Liver (tissue), 9 donors: Measurements from ENCODE around the gene CIZ1. TPM values are rescaled to one million over a fixed set of nuclear protein-coding genes. Genes with fewer than 3 reads are reported as not detected.
"Not testable (repeated sequence)": the region's sequence is repeated elsewhere in the genome, so short reads cannot be mapped to it uniquely, and the experiment has no call there.

ENCODE experiments used
- DNase-seq: peaks from one replicate; pipeline ENCODE4 v3.0.0-alpha.2; 2017; ENCODE audit warnings: low spot score
- H3K27ac ChIP-seq, 2 donors: one replicate each; pipeline ENCODE4 v1.7.0; 2013; ENCODE audit warnings: inconsistent platforms in 2 of 2, low read length in 2 of 2, control low read depth in 1 of 2, low read depth in 1 of 2, mild to moderate bottlenecking in 1 of 2
- H3K27me3 ChIP-seq, 4 donors: one replicate each; pipeline versions ENCODE4 v1.6.1 to v1.7.0; 2013; ENCODE audit warnings: low read length in 3 of 4, inconsistent platforms in 1 of 4, mild to moderate bottlenecking in 1 of 4, moderate library complexity in 1 of 4; ENCODE audit not compliant: control insufficient read depth in 4 of 4, insufficient read depth in 4 of 4
- H3K36me3 ChIP-seq, 4 donors: one replicate each; pipeline versions ENCODE4 v1.6.1 to v1.7.0; 2013; ENCODE audit warnings: low read length in 3 of 4, mild to moderate bottlenecking in 3 of 4, low read depth in 1 of 4, moderate library complexity in 1 of 4; ENCODE audit not compliant: control insufficient read depth in 4 of 4, insufficient read depth in 3 of 4
- H3K4me1 ChIP-seq, 4 donors: one replicate each; pipeline versions ENCODE4 v1.6.1 to v1.7.0; 2013; ENCODE audit warnings: low read length in 3 of 4, mild to moderate bottlenecking in 3 of 4, moderate library complexity in 1 of 4; ENCODE audit not compliant: control insufficient read depth in 4 of 4, insufficient read depth in 4 of 4
- H3K4me3 ChIP-seq, 3 donors: one replicate each; pipeline versions ENCODE4 v1.6.1 to v1.7.0; 2013; ENCODE audit warnings: low read length in 3 of 3, control low read depth in 1 of 3, low read depth in 1 of 3, mild to moderate bottlenecking in 1 of 3
- H3K9ac ChIP-seq, 2 donors: one replicate each; pipeline ENCODE4 v1.7.0; 2013; ENCODE audit warnings: low read length in 2 of 2, mild to moderate bottlenecking in 2 of 2, moderate library complexity in 2 of 2, control low read depth in 1 of 2, low read depth in 1 of 2
- H3K9me3 ChIP-seq, 4 donors: one replicate each; pipeline versions ENCODE4 v1.6.1 to v1.7.0; 2013; ENCODE audit warnings: low read length in 3 of 4; ENCODE audit not compliant: control insufficient read depth in 4 of 4
- ATF3 ChIP-seq: IDR thresholded peaks from 2 replicates; pipeline ENCODE4 v1.6.1; 2016; ENCODE audit warnings: antibody characterized with exemption
- CTCF ChIP-seq: fragments of 150-350 bp; IDR thresholded peaks from 2 replicates; pipeline ENCODE4 v1.5.1; 2017; ENCODE audit warnings: improper control_type of control experiment, low read depth, low read length; ENCODE audit not compliant: missing input control
- EGR1 ChIP-seq, 2 donors: IDR thresholded peaks; 2 replicates each; pipeline ENCODE4 v1.6.1; 2016 to 2018; ENCODE audit warnings: antibody characterized with exemption in 2 of 2, low read depth in 2 of 2
- FOXA1 ChIP-seq: IDR thresholded peaks from 2 replicates; pipeline ENCODE4 v1.6.1; 2016; ENCODE audit warnings: antibody characterized with exemption
- FOXA2 ChIP-seq: IDR thresholded peaks from 2 replicates; pipeline ENCODE4 v1.6.1; 2016; ENCODE audit warnings: antibody characterized with exemption
- GABPA ChIP-seq, 2 donors: IDR thresholded peaks in 1 of 2; conservative IDR thresholded peaks in 1 of 2; 2 replicates each; pipeline ENCODE4 v1.6.1; 2016; ENCODE audit warnings: antibody characterized with exemption in 2 of 2, mild to moderate bottlenecking in 1 of 2, moderate library complexity in 1 of 2
- HNF4A ChIP-seq, 2 donors: conservative IDR thresholded peaks; 2 replicates each; pipeline ENCODE4 v1.6.1; 2016; ENCODE audit warnings: antibody characterized with exemption in 2 of 2, mild to moderate bottlenecking in 2 of 2
- HNF4G ChIP-seq: IDR thresholded peaks from 2 replicates; pipeline ENCODE4 v1.6.1; 2016; ENCODE audit warnings: antibody characterized with exemption
- JUND ChIP-seq, 2 donors: IDR thresholded peaks; 2 replicates each; pipeline ENCODE4 v1.6.1; 2016; ENCODE audit warnings: antibody characterized with exemption in 2 of 2
- MAX ChIP-seq: IDR thresholded peaks from 2 replicates; pipeline ENCODE4 v1.6.1; 2016; ENCODE audit warnings: antibody characterized with exemption
- NR2F2 ChIP-seq: IDR thresholded peaks from 2 replicates; pipeline ENCODE4 v1.6.1; 2016; ENCODE audit warnings: antibody characterized with exemption
- RAD21 ChIP-seq, 2 donors: IDR thresholded peaks; 2 replicates each; pipeline ENCODE4 v1.6.1; 2016; ENCODE audit warnings: antibody characterized with exemption in 2 of 2, mild to moderate bottlenecking in 2 of 2
- RXRA ChIP-seq, 2 donors: IDR thresholded peaks; 2 replicates each; pipeline ENCODE4 v1.6.1; 2017 to 2018; ENCODE audit warnings: antibody characterized with exemption in 2 of 2, mild to moderate bottlenecking in 1 of 2
- SP1 ChIP-seq: IDR thresholded peaks from 2 replicates; pipeline ENCODE4 v1.6.1; 2018; ENCODE audit warnings: antibody characterized with exemption, mild to moderate bottlenecking
- TAF1 ChIP-seq: conservative IDR thresholded peaks from 2 replicates; pipeline ENCODE4 v1.6.1; 2016; ENCODE audit warnings: antibody characterized with exemption, mild to moderate bottlenecking
- YY1 ChIP-seq: IDR thresholded peaks from 2 replicates; pipeline ENCODE4 v1.6.1; 2016; ENCODE audit warnings: antibody characterized with exemption, mild to moderate bottlenecking
- WGBS: extraction: QIAGEN DNeasy Blood & Tissue Kit; methylation state at CpG from one replicate; pipeline ENCODE4 v1.1.7; 2013; 5-methylcytosine and 5-hydroxymethylcytosine counted together
- polyA plus RNA-seq, 2 donors: library from polyadenylated mRNA; stranded (reverse) in 1 of 2; unstranded in 1 of 2; fragments of 200-250 nt in 1 of 2; fragments of >200 nt in 1 of 2; fragmentation: Nextera tagmentation in 1 of 2; extraction: Ambion mirVana in 1 of 2; gene quantifications; one replicate each; pipeline versions ENCODE4 v1.2.1 to v1.2.3, GENCODE V29; 2013 to 2015
- total RNA-seq, 2 donors: library from RNA; depleted of rRNA; stranded (reverse); fragments of >200 nt; gene quantifications; one replicate each; pipeline ENCODE4 v1.2.3, GENCODE V29; 2014
- TF ChIP-seq, protein P1 (sequence below): IDR thresholded peaks from 2 replicates; pipeline ENCODE4 v1.6.1; 2016; ENCODE audit warnings: antibody characterized with exemption, mild to moderate bottlenecking
- TF ChIP-seq, protein P2 (sequence below): IDR thresholded peaks from 2 replicates; pipeline ENCODE4 v1.6.1; 2016; ENCODE audit warnings: antibody characterized with exemption
- donor health status: healthy.
- donor health status: healthy.
- donor health status: healthy.
- donor health status: healthy.
- donor health status: healthy.

CIZ1 gene
- total and polyA plus RNA-seq, 4 donors, result 12.5 to 15.5 (median 13.7) TPM

DNA sequence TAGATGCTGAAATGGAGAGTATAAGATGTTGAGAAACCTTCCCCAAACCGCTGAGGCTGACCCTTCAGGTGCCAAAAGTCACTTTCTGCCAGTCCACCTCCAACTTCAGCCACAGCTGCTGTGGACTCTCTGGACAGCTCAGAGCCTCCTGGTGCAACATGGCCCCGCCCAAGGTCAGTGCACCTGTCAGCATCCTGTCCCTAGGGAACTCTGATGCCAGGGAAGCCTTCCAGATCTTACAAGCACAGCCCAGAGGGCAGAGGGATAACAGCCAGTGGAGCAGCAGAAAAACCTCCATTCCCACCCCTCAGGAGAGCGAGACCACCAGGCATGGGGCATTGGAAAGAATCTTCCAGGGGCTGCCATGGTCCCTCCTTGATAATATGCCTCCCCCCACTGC lies 53.4 kb downstream of the CIZ1 start:
- H3K27ac ChIP-seq, result no peak overlapping the region
- no peak for TF ChIP-seq CTCF
- no peaks in the 10 kb centered on the region for H3K27me3 ChIP-seq
- no peaks in the 10 kb centered on the region for H3K36me3 ChIP-seq
- H3K4me3 ChIP-seq, result no peak overlapping the region
- no peaks in the 10 kb centered on the region for H3K4me1 ChIP-seq
- no peak overlapping the region for H3K9ac ChIP-seq
- H3K9me3 ChIP-seq, result no peaks in the 10 kb centered on the region
- WGBS, result 80% methylated on average over 3 of the region's 3 CpGs
- no peak for DNase-seq

DNA sequence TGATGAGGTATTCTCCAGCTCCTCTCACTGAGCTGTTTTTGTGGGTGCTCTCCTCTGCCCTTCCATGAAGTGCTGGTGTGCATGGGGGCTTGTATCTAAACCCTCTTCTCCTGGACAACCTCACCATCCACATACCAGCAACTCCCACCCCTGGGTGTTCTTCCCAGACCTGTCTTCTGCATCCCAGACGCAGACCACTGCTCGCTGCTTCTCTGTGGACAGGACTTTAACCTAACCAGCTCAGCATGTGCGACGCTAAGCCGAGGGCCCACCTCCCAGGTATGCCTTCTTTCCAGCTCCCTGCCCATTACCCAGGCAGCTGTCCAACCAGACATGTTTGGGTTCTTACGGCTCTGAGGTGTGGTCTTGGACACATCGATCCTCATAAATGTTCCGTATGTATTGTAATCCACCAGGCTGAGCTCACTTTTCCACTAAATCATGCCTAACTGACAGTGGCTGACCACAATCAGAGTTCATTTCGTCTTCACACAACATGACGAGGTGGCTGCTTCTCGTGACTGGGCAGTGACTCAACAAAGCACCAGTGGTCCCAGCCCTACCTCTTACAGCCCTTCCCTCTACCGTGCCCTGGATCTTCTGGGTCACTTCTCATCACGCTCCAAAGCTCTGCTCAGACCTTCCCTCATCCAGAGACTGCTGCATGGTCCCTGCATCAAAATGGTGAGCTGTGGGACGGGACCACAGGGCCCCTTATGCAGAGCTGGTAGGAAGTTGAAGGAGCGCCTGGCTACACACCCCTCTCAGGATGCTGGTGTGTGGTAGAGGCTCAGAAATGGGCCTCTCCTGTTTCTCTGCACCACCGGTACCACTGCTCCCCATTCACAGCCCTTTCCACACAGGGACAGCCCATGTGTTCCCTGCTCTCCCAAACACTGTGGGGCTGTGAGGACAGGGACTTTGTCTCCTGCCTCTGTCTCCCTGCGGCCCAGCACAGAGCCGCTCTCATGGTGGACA lies 54.3 kb downstream of the CIZ1 start:
- Histone ChIP-seq H3K4me3 (no peak overlapping the region), H3K9ac (no peak overlapping the region), H3K9me3 (no peaks in the 10 kb centered on the region), H3K27me3 (no peaks in the 10 kb centered on the region), H3K27ac (no peak overlapping the region), H3K36me3 (no peaks in the 10 kb centered on the region), H3K4me1 (no peaks in the 10 kb centered on the region)
- DNase-seq, result no peak
- WGBS, result 93% methylated on average over 18 of the region's 18 CpGs
- TF ChIP-seq NR2F2 (no peak), RAD21 (IDR thresholded peaks at IDR 0.05) (no peak), EGR1 (IDR thresholded peaks at IDR 0.05; ENCODE audit: low read depth in 2 of 2) (no peak), HNF4A (conservative IDR thresholded peaks at IDR 0.05) (no peak), YY1 (no peak), FOXA2 (no peak), MAX (no peak), JUND (IDR thresholded peaks at IDR 0.05) (no peak), RXRA (IDR thresholded peaks at IDR 0.05) (no peak), GABPA (IDR thresholded peaks at IDR 0.05 in 1 of 2, conservative IDR thresholded peaks at IDR 0.05 in 1 of 2) (no peak), FOXA1 (no peak), TAF1 (no peak), ATF3 (no peak), SP1 (no peak), HNF4G (no peak), CTCF (no peak)
- TF ChIP-seq, protein P1, sequence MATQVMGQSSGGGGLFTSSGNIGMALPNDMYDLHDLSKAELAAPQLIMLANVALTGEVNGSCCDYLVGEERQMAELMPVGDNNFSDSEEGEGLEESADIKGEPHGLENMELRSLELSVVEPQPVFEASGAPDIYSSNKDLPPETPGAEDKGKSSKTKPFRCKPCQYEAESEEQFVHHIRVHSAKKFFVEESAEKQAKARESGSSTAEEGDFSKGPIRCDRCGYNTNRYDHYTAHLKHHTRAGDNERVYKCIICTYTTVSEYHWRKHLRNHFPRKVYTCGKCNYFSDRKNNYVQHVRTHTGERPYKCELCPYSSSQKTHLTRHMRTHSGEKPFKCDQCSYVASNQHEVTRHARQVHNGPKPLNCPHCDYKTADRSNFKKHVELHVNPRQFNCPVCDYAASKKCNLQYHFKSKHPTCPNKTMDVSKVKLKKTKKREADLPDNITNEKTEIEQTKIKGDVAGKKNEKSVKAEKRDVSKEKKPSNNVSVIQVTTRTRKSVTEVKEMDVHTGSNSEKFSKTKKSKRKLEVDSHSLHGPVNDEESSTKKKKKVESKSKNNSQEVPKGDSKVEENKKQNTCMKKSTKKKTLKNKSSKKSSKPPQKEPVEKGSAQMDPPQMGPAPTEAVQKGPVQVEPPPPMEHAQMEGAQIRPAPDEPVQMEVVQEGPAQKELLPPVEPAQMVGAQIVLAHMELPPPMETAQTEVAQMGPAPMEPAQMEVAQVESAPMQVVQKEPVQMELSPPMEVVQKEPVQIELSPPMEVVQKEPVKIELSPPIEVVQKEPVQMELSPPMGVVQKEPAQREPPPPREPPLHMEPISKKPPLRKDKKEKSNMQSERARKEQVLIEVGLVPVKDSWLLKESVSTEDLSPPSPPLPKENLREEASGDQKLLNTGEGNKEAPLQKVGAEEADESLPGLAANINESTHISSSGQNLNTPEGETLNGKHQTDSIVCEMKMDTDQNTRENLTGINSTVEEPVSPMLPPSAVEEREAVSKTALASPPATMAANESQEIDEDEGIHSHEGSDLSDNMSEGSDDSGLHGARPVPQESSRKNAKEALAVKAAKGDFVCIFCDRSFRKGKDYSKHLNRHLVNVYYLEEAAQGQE, result no peak
- TF ChIP-seq, protein P2, sequence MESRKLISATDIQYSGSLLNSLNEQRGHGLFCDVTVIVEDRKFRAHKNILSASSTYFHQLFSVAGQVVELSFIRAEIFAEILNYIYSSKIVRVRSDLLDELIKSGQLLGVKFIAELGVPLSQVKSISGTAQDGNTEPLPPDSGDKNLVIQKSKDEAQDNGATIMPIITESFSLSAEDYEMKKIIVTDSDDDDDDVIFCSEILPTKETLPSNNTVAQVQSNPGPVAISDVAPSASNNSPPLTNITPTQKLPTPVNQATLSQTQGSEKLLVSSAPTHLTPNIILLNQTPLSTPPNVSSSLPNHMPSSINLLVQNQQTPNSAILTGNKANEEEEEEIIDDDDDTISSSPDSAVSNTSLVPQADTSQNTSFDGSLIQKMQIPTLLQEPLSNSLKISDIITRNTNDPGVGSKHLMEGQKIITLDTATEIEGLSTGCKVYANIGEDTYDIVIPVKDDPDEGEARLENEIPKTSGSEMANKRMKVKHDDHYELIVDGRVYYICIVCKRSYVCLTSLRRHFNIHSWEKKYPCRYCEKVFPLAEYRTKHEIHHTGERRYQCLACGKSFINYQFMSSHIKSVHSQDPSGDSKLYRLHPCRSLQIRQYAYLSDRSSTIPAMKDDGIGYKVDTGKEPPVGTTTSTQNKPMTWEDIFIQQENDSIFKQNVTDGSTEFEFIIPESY, result no peak

DNA sequence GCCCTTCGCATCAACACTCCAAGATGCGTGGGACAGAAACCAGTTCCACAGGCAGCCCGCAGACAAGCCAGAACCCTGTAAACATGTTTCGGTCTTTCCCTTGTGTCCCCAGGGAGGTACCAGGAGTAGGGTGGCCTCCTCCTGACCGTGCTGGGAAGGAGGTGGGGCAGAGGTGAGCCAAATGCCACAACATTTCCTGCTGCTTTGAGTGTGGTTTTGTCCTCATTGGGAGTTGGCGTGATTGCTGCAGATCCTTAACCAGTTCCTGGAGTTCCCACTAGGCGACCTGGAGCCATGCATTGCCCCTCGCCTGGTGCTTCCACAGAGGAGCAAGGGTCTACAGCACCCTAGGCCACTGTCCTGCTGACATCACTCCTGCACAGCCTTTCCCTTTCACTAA lies 55.8 kb downstream of the CIZ1 start:
- DNase-seq, H3K27me3 ChIP-seq, H3K9me3 ChIP-seq, H3K9ac ChIP-seq, H3K4me3 ChIP-seq, H3K27ac ChIP-seq, H3K36me3 ChIP-seq, H3K4me1 ChIP-seq: not testable (repeated sequence)
- 86% methylated on average over 8 of the region's 8 CpGs for WGBS
